ENCODE results near the gene ASS1.

The ASS1 gene

DNA sequence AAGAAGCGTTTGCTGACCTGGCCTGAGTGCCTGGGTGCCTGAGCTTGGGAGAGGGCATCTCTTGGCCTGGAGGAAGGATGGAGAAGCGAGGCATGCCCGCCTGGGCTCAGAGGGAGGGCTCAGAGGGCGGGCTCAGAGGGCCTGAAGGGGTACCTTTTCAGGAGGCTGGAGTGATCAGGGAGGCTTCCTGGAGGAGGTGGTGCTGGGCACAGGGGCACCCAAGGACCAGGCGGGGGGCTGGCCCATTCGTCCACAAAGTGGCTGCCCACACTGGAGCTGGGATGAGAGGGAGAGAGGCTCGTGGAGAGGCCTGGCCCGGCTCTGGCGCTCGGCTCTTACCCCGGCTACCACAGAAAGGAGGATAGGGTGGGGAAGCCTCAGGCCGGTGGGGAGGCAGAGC, 32.8 kb downstream of the ASS1 start:
- DNase-seq, result no peak

DNA sequence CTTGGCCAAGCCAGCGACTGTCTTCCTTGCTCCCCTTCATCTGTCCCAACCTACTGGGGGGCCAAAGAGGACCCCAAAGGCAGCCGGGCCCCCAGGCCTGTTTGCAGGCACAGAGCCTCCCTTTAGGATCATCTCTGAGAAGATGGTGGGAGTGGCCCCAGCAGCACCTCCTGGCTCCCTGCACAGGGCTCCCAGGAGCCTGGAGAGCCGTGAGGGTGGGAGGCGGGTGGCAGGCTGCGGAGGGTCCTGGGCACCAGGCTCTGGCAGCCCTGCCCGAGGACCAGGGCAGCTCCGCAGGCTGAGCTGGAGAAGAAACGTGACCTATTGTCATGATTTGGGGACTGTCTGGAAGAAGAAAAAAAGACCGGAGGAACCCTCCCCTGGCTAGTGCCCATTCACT, 33.4 kb downstream of the ASS1 start:
- no peak for DNase-seq

DNA sequence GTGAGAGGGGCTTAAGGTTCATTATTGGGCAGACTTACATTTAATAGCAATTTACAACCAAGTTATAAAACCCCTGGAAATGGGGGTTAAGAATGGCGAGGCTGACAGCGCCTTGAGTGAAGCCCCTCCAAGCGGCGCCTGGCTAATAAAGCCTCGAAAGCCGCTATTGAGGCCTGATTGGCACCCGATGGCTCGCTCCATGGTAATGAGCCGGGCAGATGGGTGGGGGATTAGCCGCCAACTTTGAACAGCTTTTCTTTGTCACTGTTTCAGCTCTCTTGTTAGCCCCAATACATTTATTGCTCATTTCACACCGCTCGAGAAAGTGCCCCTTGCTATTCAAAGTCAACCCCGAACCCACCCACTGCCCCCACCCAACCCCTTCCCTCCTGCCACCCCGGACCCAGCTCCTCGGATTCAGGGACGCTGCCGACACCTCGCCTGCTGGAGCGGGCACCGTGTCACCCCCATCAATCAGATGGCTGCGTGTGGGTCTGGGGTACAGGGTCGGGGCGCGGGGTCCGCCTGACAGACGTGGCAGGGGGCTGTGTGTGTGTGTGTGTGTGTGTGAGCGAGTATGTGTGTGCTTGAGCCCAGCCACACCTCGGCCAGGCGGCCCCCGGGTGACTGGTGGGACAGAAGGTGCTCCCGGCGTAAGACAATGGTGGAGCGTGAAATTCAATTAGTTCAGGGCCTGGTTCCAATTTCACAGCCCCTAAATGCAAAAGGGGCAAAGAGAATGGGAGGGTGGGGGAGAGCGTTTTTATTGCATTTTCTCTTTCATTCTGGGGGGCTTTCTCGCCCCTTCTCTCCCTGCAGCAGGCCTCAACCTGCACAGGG, 34.2 kb downstream of the ASS1 start:
- DNase-seq, result no peak

DNA sequence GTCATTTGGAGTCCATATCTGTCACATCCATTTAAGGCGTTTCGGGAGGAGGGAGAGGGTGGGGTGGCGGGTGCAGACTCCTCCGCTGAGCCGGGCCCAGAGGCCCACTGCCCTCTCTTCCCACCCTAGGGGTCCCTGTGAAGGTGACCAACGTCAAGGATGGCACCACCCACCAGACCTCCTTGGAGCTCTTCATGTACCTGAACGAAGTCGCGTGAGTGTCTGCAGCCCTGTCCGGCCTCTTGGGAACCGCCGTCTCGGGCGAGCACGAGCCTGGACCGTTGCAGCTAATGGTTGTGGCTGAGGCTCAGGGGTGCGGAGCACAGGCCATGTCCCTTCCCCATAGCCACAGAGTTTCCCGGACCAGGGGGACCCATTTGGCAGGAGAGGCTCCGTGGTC, 34.8 kb downstream of the ASS1 start:
- DNase-seq, result no peak

DNA sequence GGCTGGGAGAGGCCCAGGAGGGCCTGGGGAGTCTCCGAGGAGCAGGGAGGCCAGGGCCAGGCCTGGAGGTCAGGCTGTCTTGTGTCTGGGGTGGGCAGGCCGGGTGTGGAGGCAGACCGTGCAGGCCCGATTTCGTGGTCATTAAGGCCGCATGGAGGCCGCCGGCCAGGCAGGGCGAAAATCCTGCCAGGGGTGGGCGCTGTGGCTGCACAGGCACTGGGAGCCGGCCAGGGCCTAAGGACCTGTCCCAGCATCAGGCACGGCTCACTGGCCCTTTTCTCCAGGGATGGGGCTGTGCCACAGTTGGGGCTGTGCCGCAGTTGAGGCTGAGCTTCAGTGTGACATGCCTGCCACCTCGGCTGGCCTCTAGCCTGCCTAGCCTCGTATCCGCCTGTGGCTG, 35.9 kb downstream of the ASS1 start:
- DNase-seq, result no peak

- DNase-seq, result no peak
Measured at GRCh38 chr9:130482463-130482862, 37.7 kb downstream of the ASS1 start.

DNA sequence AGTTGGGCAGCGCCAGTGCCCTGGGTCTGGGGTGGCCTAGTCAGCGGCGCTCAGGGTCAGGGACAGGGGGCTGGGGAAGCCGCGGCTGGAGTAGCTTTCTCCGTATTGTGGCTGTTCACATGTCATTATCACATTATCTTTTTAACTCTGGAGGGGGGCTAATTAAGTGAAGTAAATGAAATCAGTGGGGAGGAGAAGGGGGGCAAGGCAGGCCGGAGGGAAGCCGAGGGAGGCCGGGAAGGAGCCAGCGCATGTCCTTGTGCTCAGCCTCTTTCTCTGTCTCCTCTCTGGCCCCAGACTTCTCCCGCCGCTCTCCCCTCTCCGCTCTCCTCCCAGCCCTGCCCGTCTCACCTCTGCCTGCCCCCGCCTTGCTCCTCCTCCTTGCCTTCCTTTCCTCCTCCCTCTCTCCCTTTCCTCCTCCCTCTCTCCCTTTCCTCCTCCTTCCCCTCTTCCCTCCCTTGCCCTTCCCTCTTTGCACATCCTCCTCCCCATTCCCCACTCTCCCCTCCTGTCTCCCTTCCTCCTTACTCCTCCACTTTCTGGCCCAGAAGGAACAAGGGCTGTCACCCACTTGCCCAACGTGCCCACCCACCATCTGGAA, 38.7 kb downstream of the ASS1 start:
- no peak for DNase-seq

DNA sequence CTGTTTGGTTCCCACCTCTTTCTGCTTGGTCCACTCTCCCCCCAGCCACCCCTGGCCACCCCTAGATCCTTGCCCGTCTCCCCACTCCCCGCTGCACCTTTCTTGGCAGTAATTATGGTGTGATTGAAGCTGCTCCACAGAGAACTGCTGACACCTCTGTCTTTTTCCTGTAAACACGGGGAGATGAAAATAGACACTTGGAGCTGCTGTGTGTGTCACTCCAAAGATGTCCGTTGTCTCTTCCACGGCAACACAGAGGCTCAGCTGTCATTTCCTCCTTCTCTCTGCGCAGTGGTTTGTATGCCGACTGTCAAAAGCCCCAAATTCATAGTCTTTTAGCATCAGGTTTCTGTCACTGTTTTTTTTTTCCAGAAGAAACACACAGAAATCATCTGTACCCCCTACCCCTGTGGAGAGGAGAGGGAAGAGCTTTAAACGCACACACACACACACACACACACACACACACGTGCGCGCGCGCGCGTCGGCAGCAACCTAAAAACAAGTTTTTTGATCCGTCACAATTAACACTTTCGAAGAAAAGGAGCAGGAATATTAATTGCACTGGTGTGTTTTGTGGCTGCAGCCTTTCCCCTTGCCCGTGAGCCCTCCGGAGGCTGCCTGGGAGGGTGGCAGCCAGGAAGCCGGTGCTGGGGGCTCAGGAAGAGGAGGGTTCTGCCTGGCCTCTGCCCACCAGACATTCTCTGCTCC, 39.8 kb downstream of the ASS1 start:
- no peak for DNase-seq

DNA sequence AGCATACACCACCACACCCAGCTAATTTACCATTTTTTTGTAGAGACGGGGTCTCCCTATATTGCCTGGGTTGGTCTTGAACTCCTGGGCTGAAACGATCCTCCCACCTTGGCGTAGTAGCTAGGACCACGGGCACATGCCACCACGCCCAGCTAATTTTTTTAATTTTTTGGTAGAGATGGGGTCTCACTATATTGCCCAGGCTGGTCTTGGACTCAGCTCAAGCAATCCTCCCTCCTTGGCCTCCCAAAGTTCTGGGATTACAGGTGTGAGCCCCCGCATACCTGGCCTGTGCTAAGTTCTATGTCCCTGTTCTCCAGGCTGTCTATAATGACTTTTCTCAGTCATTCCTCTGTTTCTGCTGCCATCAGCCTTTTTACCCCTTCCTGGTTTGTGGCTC, 41.3 kb downstream of the ASS1 start:
- DNase-seq, result no peak

DNA sequence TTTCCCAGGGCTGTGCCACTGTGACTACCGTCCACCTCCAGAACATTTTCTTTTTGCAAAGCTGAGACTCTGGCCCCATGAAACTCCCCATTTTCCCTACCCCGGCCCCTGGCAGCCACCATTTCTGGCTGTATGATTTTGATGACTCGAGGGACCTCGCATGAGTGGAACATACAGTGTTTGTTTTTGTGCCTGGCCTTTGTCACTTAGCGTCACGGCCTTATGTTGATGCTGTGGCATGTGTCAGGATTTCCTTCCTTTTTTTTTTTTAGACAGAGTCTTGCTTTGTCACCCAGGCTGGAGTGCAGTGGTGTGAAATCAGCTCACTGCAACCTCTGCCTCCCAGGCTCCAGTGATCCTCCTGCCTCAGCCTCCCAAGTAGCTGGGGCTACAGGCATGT, 42.7 kb downstream of the ASS1 start:
- no peak for DNase-seq

DNA sequence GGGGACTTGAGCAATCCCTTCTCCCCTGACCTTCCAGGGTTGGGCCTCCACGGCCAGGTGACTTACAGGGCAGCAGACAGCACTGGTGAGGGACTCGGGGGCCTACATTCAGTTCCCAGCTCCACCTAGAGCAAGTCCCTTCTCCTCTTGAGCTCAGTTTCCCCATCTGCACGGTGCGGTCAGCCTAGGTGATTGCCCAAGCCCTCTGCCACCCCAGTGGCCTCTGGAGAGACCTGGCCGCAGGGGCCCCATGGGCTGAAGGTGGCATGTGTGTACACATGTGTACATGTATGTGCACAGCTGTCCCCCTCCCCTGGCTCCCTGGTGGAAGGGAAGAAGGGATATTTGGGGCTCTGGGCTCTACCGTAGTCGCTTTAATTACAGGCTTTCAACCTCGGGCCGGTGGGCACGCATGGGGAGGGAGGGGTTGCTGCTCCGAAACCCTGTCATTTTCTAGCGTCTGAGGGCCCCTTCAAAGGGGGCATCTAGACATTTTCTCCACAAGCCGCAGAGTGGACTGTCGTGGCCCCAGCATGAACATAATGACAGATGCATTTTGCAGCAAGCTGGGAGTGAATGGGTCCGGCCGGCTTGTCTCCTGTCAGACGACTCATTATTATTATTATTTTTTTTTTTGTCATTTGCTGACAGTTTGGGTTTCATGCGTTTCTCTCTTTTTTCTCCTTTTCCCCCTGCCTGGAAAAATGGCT, 44.0 kb downstream of the ASS1 start:
- no peak for DNase-seq

GRCh38 chr9:130490981-130491380, 46.2 kb downstream of the ASS1 start:
- DNase-seq, result no peak

- DNase-seq, result no peak
Measured at GRCh38 chr9:130491830-130492482, 47.2 kb downstream of the ASS1 start.

DNA sequence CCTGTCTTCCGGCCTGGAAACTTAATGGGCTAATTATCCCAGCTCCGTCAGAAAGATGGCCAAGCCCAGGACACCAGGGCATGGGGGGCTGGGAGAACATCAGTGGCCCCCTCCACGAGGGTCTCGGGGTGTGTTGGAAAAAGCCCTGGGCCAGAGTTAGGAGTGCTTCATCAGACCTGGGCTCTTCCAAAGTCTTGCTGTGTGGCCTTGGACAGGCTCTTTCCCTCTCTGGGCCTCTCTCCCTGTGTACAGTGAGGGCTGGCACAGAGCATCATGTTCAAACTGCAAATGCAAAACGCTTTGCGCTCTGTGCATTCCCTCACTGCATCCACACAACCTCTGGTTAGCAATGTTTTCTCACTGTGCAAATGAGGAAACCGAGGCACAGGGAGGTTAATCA, 48.3 kb downstream of the ASS1 start:
- no peak for DNase-seq

GRCh38 chr9:130493476-130493875, 48.7 kb downstream of the ASS1 start:
- DNase-seq, result no peak

DNA sequence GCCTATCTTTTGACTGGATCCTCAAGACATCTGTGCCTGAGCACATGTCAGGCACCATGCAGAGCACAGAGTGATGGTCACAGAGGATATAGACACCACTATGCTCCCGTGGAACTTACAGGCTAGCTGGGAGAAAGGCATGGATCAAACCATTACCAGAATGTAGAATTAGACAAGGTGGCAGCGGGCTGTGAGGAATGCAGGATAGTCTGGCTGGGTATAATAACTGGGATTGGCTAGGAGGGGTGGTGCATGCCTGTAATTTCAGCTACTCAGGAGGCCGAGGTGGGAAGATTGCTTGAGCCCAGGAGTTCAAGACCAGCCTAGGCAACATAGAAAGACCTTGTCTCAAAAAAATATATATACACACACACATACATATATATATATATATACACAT, 50.3 kb downstream of the ASS1 start:
- DNase-seq, result no peak

GRCh38 chr9:130497139-130497538, 52.4 kb downstream of the ASS1 start:
- DNase-seq, result no peak

DNA sequence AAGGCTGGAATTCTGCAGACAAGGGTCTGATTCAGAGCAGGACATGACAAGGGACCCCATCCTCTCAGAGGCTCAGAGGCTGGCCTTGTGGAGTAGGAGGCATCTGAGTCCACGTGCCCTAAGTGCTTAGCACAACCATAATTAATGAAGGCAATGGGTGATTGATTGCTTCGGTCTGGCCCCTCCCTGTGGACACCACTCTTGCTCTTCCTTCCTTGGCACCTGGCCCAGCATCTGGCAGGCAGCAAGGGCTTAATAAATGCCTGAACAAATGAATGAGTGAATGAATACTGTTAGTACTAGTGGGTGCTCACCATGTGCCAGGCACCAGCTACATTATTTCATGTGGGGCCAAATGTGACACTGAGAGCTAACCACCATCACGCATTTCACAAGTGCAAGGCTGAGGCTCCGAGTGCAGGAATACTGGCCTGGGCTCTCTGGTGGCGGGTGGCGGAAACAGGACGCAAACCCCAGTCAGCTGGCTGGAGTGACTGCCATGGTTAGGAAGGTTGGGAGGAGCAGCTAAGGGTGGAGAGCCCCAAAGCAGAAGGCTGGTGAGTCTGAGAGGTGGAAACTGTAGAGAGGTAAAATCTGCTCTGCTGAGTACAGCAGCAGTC, 53.6 kb downstream of the ASS1 start:
- DNase-seq, result no peak

DNA sequence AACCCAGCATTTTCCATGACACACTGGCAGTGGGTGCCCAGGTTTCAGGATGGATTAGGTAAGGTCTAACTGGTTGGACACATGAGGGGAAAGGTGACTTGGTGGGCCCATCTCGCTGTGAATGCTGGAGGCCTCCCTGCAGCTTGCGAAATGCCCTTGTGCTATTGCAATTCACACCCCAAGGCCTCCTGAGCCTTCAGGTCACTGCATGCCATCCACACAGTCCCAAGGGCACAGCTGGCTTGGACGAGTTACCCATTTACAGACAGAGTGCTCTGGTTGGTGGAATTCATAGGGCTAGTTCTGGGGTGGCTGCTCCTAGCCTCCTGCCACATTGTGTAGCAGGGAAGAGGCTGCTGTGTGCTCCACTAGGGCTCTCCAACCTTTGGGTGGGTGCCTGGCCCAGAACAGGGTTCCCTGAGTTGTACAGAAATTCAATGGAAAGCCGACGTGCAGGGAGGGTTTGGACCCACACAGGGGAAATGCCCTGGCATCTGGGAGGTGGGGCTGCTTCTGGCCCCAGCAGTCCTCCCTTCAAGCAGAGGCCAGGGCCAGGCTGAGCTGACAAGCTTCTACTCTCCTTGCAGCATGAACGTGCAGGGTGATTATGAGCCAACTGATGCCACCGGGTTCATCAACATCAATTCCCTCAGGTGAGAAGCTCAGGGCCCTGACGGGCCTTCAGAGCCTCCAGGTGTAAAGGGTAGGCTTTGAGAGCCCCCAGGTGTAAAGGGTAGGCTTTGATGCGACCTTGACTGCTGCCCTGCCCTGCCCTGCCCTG, 54.3 kb downstream of the ASS1 start:
- no peak for DNase-seq

DNA sequence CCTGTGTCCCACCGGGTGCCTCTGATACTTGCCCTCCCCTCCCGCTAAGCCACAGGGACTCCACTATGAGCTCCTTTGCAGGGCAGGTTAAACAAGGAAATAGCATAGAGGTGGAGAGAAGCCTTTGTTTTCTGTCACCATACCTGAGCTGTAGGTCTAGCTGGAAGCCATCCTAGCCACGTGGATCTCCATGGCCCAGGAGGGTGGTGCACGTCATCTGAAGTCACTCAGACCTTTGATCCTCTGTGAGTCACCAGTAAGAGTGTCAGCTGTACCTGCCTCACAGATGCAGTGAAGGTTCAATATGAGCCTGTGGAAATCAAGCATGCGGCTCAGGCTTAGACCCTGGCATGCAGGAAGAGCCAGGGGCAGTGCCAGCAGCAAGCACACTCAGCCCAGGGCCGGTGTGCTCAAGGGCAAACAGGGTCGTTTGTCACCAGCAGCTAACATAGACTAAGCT, 55.1 kb downstream of the ASS1 start:
- no peak for DNase-seq

DNA sequence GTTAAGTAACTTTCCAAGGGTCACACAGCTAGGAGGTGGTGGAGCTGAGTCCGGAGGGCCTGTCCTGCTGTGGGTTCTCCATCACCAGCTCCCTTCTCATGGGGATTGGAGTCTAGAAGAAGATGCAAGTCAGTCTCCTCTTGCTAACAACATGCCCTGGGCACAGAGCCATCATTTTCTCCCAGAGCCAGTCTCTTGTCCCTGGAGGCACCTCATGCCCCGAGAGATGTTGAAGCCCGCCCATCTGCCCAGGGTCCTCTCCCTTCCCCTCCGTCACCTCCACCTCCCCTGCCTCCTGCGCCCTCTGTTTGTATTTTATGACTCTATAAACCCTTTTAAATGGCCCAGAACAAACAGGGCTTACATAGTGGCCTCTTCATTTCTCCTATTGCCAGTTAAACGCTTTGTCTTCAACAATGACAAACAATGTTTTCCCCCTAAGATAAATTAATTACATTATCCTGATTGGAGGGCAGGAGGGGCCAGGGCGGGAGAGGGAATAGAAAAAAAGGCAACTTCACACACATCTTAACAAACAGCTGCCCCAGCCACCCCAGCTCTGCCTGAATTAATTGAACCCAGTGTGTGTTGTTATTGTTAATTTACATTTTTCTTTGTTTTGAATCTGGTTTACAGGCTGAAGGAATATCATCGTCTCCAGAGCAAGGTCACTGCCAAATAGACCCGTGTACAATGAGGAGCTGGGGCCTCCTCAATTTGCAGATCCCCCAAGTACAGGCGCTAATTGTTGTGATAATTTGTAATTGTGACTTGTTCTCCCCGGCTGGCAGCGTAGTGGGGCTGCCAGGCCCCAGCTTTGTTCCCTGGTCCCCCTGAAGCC, 55.8 kb downstream of the ASS1 start:
- DNase-seq, result no peak

All from GF-D8 (cell line).